ENCODE measurements around the gene IGSF21. TPM values are rescaled to one million over a fixed set of nuclear protein-coding genes. Genes with fewer than 3 reads are reported as not detected.

The IGSF21 gene
- polyA plus RNA-seq, 3 donors, result not detected

DNA sequence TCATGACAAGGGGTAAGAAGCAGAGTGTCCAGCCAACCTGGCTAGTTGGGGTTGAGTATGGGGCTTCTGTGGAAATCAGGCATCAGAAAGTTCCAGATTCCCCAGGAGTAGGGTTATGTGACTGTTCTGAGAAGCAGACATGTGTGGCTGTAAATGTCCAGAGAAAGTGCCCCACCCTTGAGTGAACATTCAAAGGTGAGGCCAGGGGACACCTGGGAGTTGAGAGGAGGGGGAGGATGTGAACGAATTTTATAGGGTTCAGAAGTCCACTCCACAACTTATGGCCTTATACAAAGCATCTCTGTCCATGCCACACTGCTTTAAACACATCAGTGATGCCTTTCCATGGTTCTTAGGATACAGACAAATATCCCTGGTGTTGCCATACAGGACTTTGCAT is 133.3 kb downstream of the IGSF21 start:
- TF ChIP-seq, protein P1, sequence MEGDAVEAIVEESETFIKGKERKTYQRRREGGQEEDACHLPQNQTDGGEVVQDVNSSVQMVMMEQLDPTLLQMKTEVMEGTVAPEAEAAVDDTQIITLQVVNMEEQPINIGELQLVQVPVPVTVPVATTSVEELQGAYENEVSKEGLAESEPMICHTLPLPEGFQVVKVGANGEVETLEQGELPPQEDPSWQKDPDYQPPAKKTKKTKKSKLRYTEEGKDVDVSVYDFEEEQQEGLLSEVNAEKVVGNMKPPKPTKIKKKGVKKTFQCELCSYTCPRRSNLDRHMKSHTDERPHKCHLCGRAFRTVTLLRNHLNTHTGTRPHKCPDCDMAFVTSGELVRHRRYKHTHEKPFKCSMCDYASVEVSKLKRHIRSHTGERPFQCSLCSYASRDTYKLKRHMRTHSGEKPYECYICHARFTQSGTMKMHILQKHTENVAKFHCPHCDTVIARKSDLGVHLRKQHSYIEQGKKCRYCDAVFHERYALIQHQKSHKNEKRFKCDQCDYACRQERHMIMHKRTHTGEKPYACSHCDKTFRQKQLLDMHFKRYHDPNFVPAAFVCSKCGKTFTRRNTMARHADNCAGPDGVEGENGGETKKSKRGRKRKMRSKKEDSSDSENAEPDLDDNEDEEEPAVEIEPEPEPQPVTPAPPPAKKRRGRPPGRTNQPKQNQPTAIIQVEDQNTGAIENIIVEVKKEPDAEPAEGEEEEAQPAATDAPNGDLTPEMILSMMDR (IDR thresholded peaks at IDR 0.05), result no peak
- Mint-ChIP-seq H3K36me3 (no peaks in the 10 kb centered on the region), H3K9me3 (peaks cover 0 to 2% (median 0%) of the 10 kb centered on the region in 7 donors), H3K4me3 (no peak overlapping the region), H3K27ac (no peak overlapping the region), H3K27me3 (ENCODE audit: low read depth in 3 of 3) (peaks cover 0 to 11% (median 5%) of the 10 kb centered on the region in 3 donors), H3K4me1 (no peaks in the 10 kb centered on the region)
- Histone ChIP-seq H2AFZ (ENCODE audit: insufficient read depth, low read depth, low read length, poor library complexity, severe bottlenecking) (no peak overlapping the region), H3K9ac (ENCODE audit: insufficient read depth, low read length, poor library complexity, severe bottlenecking) (no peak overlapping the region), H3K4me1 (ENCODE audit: control insufficient read depth in 1 of 2, insufficient read depth in 2 of 2, low read length in 2 of 2) (no peaks in the 10 kb centered on the region), H4K20me1 (ENCODE audit: insufficient read depth, low read length) (no peaks in the 10 kb centered on the region), H3K27ac (ENCODE audit: low read depth in 1 of 2, low read length in 2 of 2) (no peak overlapping the region), H3K4me2 (replicated peaks; ENCODE audit: extremely low read depth, low read length, poor library complexity, severe bottlenecking) (no peak overlapping the region), H3K36me3 (replicated peaks in 1 of 2; ENCODE audit: control insufficient read depth in 1 of 2, insufficient read depth in 2 of 2, low read length in 2 of 2) (no peaks in the 10 kb centered on the region), H3K79me2 (ENCODE audit: insufficient read depth, low read length) (no peaks in the 10 kb centered on the region), H3K4me3 (replicated peaks in 1 of 3; ENCODE audit: low read depth in 2 of 3, low read length in 3 of 3) (no peak overlapping the region), H3K27me3 (ENCODE audit: control insufficient read depth in 2 of 2, insufficient read depth in 2 of 2, low read length in 2 of 2) (no peaks in the 10 kb centered on the region), H3K9me3 (replicated peaks in 1 of 2; ENCODE audit: control insufficient read depth in 1 of 2, insufficient read depth in 1 of 2, low read length in 2 of 2) (no peaks in the 10 kb centered on the region)
- no peak for DNase-seq
- WGBS (ENCODE audit: insufficient coverage), result no CpG with 5 or more reads among the region's 1 CpG
- intact Hi-C loops (cut with micrococcal nuclease), result no loop called here

DNA sequence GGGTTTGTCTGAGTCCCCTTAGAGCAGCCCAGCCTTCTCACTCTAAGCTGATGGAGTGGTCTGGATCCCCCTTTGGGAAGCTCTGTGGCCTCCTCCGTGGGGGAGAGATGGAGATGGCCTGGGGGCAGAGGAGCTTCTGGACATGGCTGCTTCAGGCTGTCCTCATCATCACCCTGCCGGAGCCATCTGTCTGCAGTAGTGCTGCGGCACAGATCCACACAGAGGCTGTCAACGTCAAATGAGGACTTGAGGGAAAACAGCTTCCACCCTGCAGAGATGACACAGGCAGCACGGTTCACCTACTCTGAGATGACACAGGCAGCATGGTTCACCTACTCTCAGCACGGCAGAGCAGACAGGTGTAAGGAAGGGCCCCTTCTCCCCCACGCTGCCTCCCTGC is 134.3 kb downstream of the IGSF21 start:
- Mint-ChIP-seq H3K4me3 (no peak overlapping the region), H3K27ac (no peak overlapping the region)

More for the DNA sequence above, 134.3 kb downstream of the IGSF21 start:
- H3K27me3 ChIP-seq (ENCODE audit: control insufficient read depth in 2 of 2, insufficient read depth in 2 of 2, low read length in 2 of 2), result no peaks in the 10 kb centered on the region
- no peaks in the 10 kb centered on the region for H3K36me3 ChIP-seq (replicated peaks in 1 of 2; ENCODE audit: control insufficient read depth in 1 of 2, insufficient read depth in 2 of 2, low read length in 2 of 2)
- H2AFZ ChIP-seq (ENCODE audit: insufficient read depth, low read depth, low read length, poor library complexity, severe bottlenecking), result no peak overlapping the region
- no peak overlapping the region for H3K9ac ChIP-seq (ENCODE audit: insufficient read depth, low read length, poor library complexity, severe bottlenecking)
- H3K27ac ChIP-seq (ENCODE audit: low read depth in 1 of 2, low read length in 2 of 2), result no peak overlapping the region
- no peaks in the 10 kb centered on the region for H3K9me3 ChIP-seq (replicated peaks in 1 of 2; ENCODE audit: control insufficient read depth in 1 of 2, insufficient read depth in 1 of 2, low read length in 2 of 2)
- WGBS (ENCODE audit: insufficient coverage), result 95% methylated on average over 4 of the region's 7 CpGs
- no peak overlapping the region for H3K4me3 ChIP-seq (replicated peaks in 1 of 3; ENCODE audit: low read depth in 2 of 3, low read length in 3 of 3)
- H4K20me1 ChIP-seq (ENCODE audit: insufficient read depth, low read length), result no peaks in the 10 kb centered on the region
- intact Hi-C loops (cut with micrococcal nuclease), result no loop called here
- H3K27me3 Mint-ChIP-seq (ENCODE audit: low read depth in 3 of 3), result peaks cover 0 to 8% (median 5%) of the 10 kb centered on the region in 3 donors
- H3K4me1 ChIP-seq (ENCODE audit: control insufficient read depth in 1 of 2, insufficient read depth in 2 of 2, low read length in 2 of 2), result no peaks in the 10 kb centered on the region
- no peaks in the 10 kb centered on the region for H3K9me3 Mint-ChIP-seq
- no peak overlapping the region for H3K4me2 ChIP-seq (replicated peaks; ENCODE audit: extremely low read depth, low read length, poor library complexity, severe bottlenecking)
- no peaks in the 10 kb centered on the region for H3K79me2 ChIP-seq (ENCODE audit: insufficient read depth, low read length)
- H3K36me3 Mint-ChIP-seq, result no peaks in the 10 kb centered on the region
- DNase-seq, result no peak
- TF ChIP-seq, protein P1 (IDR thresholded peaks at IDR 0.05), result no peak
- no peaks in the 10 kb centered on the region for H3K4me1 Mint-ChIP-seq
